ENCODE results near the gene P2RX5.

P2RX5 gene

DNA sequence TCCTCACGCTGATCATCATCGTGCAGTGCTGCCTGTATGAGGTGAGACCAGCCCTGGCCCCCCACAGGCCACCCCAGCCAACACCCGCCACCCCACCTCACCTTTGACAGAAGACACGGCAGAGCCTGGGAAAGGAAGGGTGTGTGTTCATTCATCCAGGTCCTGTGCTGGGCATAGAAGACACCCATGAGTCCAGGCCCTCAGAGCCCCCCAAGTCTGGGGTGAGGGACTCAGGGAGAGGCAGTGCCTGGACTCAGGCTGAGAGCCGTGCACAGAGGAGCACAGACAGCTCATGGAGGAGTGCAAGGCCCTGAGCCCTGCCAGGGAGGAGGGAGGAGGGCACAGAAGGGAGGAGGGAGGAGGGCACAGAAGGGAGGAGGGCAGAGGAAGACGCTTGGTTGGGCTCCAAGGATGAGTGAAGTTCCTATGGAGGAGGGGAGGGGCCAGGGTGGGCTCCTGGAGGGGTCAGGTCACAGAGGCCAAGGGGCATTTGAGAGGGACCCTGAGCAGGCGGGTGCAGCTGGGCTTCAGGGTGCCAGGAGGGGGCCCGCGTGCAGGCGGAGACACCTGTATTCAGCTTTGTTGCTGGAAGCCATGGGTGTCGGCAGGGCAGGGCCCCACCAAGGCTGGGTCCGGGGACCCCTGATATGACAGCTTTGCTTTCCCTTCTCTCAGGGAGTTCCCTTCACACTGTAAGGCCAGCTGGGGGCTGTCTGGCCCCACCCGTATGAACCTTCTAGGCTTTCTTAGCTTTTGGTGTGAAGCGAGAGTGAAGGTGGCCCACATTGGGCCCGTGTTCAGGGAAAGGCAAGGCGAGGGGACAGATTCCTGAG lies 39.0 kb downstream of the P2RX5 start:
- no peak for DNase-seq (ENCODE audit: low read depth)

DNA sequence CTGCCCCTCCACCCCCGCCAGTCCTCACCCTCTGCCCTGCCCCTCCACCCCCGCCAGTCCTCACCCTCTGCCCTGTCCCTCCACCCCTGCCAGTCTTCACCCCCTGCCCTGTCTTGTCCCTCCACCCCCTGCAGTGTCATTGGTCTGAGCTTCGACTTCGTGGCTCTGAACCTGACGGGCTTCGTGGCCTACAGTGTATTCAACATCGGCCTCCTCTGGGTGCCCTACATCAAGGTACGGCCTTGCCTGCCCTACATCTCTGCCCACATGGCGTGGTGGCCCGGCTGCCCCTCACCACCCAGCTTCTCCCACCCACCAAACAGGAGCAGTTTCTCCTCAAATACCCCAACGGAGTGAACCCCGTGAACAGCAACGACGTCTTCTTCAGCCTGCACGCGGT lies 39.6 kb downstream of the P2RX5 start:
- no peak for DNase-seq (ENCODE audit: low read depth)

DNA sequence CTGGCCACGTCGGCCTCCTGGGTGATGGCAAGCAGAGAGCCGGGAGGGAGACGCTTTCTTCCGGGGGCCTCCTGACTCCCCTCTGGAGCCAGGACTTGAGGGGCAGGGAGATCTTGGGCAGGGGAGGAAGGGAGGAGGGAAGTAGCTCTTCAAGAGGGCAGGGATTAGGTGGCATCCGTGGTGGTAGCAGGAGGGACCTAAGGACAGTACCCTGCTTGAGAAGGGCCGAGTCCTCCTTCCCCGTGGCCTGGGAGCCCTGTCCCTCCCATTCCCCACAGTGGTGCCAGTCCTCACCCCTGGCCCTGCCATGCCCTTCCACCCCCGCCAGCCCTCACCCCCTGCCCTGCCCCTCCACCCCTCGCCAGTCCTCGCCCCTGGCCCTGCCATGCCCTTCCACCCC lies 40.2 kb downstream of the P2RX5 start:
- no peak for DNase-seq (ENCODE audit: low read depth)

- peak; percentile 70 for DNase-seq (ENCODE audit: low read depth)
Measured at GRCh38 chr17:3647769-3648555, 48.0 kb downstream of the P2RX5 start.

DNA sequence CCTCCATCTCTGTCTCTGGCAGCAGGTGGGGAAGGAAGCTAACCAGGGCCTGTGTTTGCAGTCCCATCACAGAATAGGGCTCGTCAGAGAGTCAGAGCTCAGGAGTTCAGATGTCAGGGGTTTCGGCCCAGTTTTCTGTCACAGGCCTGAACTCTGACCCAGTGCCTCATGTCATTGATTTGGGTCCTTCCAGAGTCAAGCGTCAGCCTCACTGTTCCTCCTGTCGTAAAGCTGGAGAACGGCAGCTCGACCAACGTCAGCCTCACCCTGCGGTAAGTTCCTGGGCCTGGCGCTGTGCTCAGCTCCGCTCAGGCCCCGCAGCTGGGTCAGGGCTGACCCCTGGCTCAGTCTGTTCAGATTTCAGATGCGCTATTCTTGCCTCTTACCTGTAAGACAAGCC lies 48.7 kb downstream of the P2RX5 start:
- DNase-seq (ENCODE audit: low read depth), result no peak

DNA sequence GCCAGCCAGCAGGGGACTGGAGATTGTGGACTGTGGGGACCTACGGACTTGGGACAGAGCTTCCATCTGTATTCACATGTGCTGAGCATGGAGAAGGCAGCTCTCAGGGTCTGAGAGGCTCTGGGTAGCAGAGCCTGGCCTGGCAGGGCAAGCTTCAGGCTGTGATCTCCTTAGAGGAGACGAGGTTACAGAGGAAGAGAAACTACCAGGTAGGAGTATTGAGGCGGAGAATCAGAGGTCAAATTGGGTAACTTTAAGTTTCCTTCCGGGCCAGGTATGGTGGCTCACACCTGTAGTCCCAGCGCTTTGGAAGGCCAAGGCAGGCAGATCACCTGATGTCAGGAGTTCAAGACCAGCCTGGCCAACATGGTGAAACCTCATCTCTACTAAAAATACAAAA lies 50.6 kb downstream of the P2RX5 start:
- no peak for DNase-seq (ENCODE audit: low read depth)

DNA sequence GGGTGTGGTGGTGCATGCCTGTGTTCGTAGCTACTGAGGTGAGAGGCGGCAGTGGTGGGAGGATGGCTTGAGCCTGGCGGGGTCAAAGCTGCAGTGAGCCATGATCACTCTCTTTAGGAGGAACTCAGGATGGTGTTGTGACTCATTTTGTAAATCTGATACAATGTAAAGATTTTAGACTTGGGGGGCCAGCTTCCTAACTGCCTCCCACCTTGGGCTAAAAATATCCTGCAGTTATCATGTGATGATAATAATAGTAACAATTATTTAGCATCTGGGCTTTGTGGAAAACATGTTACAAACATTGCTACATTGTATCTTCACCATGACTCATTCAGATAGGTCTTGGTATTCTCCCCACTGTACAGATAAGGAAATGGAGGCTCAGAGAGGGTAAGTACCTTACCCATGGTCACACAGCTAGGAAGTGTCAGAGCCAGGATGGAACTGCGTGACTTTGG lies 52.0 kb downstream of the P2RX5 start:
- DNase-seq (ENCODE audit: low read depth), result no peak

GRCh38 chr17:3641717-3642486 lies 54.1 kb downstream of the P2RX5 start:
- no peak for DNase-seq (ENCODE audit: low read depth)

- DNase-seq (ENCODE audit: low read depth), result no peak
Measured at GRCh38 chr17:3641014-3641413, 54.9 kb downstream of the P2RX5 start.

DNA sequence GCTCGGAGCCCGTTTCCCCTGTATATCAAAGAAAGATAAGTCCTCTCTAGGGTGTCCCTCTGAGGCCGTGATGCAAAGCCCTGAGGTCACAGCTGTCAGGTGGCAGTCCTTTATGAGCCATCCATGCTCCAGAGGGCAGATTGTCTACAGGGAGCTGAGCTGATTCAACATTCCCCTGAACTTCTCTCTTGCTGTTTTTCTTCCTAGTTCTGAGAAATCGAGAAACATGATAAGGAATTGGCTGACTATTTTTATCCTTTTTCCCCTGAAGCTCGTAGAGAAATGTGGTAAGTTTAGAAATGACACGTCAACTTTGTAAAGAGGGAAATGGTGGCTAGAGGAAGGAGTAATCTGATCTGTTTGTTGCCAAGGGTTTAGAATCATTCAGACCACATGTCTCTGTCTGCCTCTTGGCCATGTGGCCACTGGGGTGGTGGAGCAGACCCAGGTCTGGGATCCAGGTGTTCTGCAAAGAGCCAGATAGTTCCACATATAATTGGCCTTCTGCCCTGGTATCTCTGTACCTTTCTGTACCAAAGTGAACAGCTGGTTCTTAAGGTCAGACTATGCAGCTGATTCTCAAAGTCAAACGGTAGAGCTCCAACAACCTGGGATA lies 55.9 kb downstream of the P2RX5 start:
- DNase-seq (ENCODE audit: low read depth), result no peak

GRCh38 chr17:3636908-3637373 lies 59.0 kb downstream of the P2RX5 start:
- DNase-seq (ENCODE audit: low read depth), result no peak

DNA sequence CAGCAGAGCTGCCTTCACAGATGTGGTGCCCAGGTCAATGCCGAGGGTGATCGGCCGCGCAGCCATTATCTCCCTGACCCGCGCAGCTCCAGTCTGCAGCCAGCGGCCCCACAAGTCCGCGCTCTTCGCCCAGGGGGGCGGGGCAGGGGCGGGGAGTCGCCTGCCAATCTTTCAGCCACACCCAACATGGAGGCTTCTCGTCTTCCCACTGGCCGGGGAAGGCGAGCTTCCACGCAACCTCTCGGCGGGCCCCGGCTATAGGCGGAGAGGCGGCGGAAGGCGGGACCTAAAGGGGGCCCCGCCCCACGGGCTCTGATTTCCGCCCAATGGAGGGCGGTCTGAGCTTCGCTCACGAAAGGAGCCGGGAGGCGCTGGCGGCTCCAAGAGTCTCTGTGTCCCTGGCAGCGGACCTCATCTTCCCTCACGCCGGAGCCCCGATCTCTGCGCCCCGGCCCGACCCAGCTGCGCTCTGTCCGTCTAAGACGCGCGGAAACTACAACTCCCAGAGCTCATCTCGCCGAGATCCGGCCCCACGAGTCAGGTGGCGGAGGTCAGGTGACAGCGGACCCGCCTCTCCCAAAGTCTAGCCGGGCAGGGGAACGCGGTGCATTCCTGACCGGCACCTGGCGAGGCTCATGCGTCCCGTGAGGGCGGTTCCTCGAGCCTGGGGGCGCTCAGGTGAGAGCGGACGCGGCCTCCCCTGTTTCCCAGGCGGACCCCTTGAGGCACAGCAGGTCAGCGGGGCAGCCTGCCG lies 59.6 kb downstream of the P2RX5 start, which contains the start of the genes CTNS and SHPK:
Gene CTNS, plus strand, starts transcription at position 607 of the 754 bp plus-strand sequence. CDS start 3,447 bp downstream, outside the sequence.
Gene SHPK, minus strand, starts transcription at position 97 of the 754 bp plus-strand sequence. Its CDS starts 31 bp downstream, at position 66.
- peak; percentile 98 for DNase-seq (ENCODE audit: low read depth)

DNA sequence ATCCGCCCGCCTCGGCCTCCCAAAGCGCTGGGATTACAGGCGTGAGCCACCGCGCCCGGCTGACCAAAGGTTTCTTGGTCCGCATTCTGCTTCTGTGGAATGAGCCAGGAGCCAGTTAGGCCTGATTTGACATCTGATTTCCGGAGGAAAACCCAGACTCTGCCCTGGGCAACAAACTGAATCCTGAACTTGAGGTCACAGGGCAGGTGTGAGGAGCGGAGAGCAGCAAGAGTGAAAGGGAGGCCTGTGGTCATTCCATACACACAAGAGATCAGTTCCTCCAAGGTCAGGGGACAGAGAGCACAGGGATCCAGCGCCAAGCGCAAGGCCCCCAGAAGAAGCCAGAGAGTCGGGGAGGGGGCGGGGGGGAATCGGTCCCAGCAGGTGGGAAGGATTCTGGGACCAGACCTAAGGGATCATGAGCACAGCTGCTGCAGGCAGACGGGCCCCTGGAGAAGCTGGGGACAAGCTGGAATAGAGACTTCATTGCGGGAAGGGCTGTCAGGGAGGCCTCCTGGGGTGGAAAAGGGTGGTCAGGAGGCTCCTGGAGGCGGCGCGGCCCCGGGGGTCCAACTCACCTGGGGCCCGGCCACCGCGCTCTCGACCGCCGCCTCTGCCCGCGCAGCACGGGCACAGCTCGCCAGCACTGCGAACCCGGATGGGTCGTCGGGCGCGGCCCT lies 60.3 kb downstream of the P2RX5 start:
- DNase-seq (ENCODE audit: low read depth), result peak; percentile 29

DNA sequence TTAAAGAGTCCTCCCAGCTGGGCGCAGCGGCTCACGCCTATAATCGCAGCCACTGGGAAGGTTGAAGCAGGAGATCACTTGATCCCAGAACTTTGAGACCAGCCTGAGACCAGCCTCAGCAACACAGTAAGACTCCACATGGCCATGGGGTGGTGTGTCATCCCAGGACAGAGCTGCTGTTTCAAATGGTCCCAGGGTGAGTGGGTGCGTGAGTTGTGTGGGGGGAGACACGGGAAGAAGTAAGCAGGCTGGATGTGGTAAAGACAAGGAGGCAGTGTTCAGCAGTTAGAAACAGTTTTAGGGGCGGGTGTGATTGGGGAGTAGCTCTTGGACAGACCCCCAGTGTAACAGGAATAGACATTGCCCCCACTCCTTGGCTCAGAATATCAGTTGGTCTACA lies 63.7 kb downstream of the P2RX5 start:
- DNase-seq (ENCODE audit: low read depth), result no peak

- DNase-seq (ENCODE audit: low read depth), result no peak
Measured at GRCh38 chr17:3630781-3631180, 65.2 kb downstream of the P2RX5 start.

GRCh38 chr17:3627769-3628167 lies 68.2 kb downstream of the P2RX5 start:
- no peak for DNase-seq (ENCODE audit: low read depth)

- DNase-seq (ENCODE audit: low read depth), result no peak
Measured at GRCh38 chr17:3626831-3627768, 68.9 kb downstream of the P2RX5 start.
